Vagina (tissue), 2 donors: ENCODE measurements around the gene GNG14.

Experiments
- CTCF ChIP-seq, 3 experiments: fragments of 450-650 bp in 2 of 3; fragments of 200-600 bp in 1 of 3; sonication (generic) in 1 of 3; IDR thresholded peaks; one replicate each; pipeline ENCODE4 v1.5.1; 2017 to 2019; ENCODE audit warnings: antibody characterized with exemption in 3 of 3, mild to moderate bottlenecking in 2 of 3, moderate library complexity in 2 of 3
- POLR2AphosphoS5 ChIP-seq, 2 donors: sonication (generic); formaldehyde crosslinking; IDR thresholded peaks; one replicate each; pipeline ENCODE4 v1.9.0; 2017; ENCODE audit warnings: antibody characterized with exemption in 2 of 2, mild to moderate bottlenecking in 2 of 2, low read depth in 1 of 2; ENCODE audit not compliant: insufficient read depth in 1 of 2

- no peak for TF ChIP-seq CTCF (IDR thresholded peaks at IDR 0.05)
- no peak for TF ChIP-seq POLR2AphosphoS5 (IDR thresholded peaks at IDR 0.05; ENCODE audit: insufficient read depth in 1 of 2, low read depth in 1 of 2)
Measured at GRCh38 chr19:12665281-12665573, 22.6 kb upstream of the GNG14 start.
